ENCODE results near the gene BRD9. TPM values are rescaled to one million over a fixed set of nuclear protein-coding genes. Genes with fewer than 3 reads are reported as not detected.
A peak's percentile ranks its signal among the peaks of the same experiment; 100 is the strongest.
"Not testable (repeated sequence)": the region's sequence is repeated elsewhere in the genome, so short reads cannot be mapped to it uniquely, and the experiment has no call there.

The BRD9 gene
- total and polyA plus RNA-seq, 9 donors = 18.6 to 42.1 (median 32.0) TPM

GRCh38 chr5:929596-929995 is 37.0 kb upstream of the BRD9 start:
- Histone ChIP-seq H3K9me3 (no peaks in the 10 kb centered on the region), H3K27ac (no peak overlapping the region), H3K27me3 (no peaks in the 10 kb centered on the region), H3K36me3 (no peaks in the 10 kb centered on the region), H3K4me3 (no peak overlapping the region), H3K4me1 (ENCODE audit: insufficient read depth) (no peaks in the 10 kb centered on the region)
- intact Hi-C loops (cut with DNase I) = loop anchor here in 1 of 4 donors (10.0 kb wide), 2 partner anchors 205 to 235 kb away; no protein-coding TSS in a partner anchor
- TF ChIP-seq POLR2A (IDR thresholded peaks at IDR 0.05) (no peak), EP300 (IDR thresholded peaks at IDR 0.05) (no peak)
- TF ChIP-seq, protein P1, sequence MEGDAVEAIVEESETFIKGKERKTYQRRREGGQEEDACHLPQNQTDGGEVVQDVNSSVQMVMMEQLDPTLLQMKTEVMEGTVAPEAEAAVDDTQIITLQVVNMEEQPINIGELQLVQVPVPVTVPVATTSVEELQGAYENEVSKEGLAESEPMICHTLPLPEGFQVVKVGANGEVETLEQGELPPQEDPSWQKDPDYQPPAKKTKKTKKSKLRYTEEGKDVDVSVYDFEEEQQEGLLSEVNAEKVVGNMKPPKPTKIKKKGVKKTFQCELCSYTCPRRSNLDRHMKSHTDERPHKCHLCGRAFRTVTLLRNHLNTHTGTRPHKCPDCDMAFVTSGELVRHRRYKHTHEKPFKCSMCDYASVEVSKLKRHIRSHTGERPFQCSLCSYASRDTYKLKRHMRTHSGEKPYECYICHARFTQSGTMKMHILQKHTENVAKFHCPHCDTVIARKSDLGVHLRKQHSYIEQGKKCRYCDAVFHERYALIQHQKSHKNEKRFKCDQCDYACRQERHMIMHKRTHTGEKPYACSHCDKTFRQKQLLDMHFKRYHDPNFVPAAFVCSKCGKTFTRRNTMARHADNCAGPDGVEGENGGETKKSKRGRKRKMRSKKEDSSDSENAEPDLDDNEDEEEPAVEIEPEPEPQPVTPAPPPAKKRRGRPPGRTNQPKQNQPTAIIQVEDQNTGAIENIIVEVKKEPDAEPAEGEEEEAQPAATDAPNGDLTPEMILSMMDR (IDR thresholded peaks at IDR 0.05) = no peak
- peak in 1 of 5 donors; percentile 3 for DNase-seq

DNA sequence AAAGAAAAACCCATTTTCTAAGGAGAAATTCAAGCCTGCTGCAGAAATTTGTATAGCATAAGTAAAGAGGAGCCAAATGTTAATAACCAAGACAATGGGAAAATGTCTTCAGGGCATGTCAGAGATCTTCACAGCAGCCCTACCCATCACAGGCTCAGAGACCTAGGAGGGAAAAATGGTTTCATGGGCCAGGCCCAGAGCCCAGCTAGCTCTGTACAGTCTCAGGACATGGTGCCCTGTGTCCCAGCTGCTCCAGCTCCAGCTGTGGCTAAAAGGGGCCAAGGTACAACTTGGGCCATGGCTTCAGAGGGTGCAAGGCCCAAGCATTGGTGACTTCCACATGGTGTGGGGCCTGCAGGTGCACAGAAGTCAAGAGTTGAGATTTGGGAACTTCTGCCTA is 36.6 kb upstream of the BRD9 start:
- H3K4me1 ChIP-seq (ENCODE audit: insufficient read depth); H3K4me3 ChIP-seq; H3K36me3 ChIP-seq; H3K9me3 ChIP-seq; H3K27ac ChIP-seq; H3K27me3 ChIP-seq: not testable (repeated sequence)
- peak in 2 of 5 donors; percentile 1 to 9 for DNase-seq
- intact Hi-C loops (cut with DNase I) = loop anchor here in 1 of 4 donors (10.0 kb wide), 2 partner anchors 206 to 236 kb away; no protein-coding TSS in a partner anchor

GRCh38 chr5:927172-928015 is 34.8 kb upstream of the BRD9 start:
- intact Hi-C loops (cut with DNase I) = loop anchor here in 1 of 4 donors (10.0 kb wide), 2 partner anchors 207 to 237 kb away; no protein-coding TSS in a partner anchor
- TF ChIP-seq EP300 (IDR thresholded peaks at IDR 0.05) (no peak), POLR2A (IDR thresholded peaks at IDR 0.05) (no peak)
- TF ChIP-seq, protein P1 (IDR thresholded peaks at IDR 0.05) = no peak
- H3K27ac ChIP-seq = no peak overlapping the region
- H3K4me3 ChIP-seq = no peak overlapping the region
- no peaks in the 10 kb centered on the region for H3K4me1 ChIP-seq (ENCODE audit: insufficient read depth)
- H3K9me3 ChIP-seq = no peaks in the 10 kb centered on the region
- WGBS, 3 donors = 73 to 88% (median 80%) methylated on average over 19 to 30 of the region's 30 CpGs
- no peaks in the 10 kb centered on the region for H3K36me3 ChIP-seq
- peak in 1 of 5 donors; percentile 30 for DNase-seq
- no peaks in the 10 kb centered on the region for H3K27me3 ChIP-seq

GRCh38 chr5:926417-927171 is 34.0 kb upstream of the BRD9 start:
- Histone ChIP-seq H3K27ac (no peak overlapping the region), H3K4me3 (no peak overlapping the region), H3K36me3 (no peaks in the 10 kb centered on the region), H3K9me3 (no peaks in the 10 kb centered on the region), H3K27me3 (no peaks in the 10 kb centered on the region), H3K4me1 (ENCODE audit: insufficient read depth) (no peaks in the 10 kb centered on the region)
- 2 to 5% (median 3%) methylated on average over 51 to 65 of the region's 65 CpGs for WGBS, 3 donors
- no peak for TF ChIP-seq EP300 (IDR thresholded peaks at IDR 0.05)
- TF ChIP-seq POLR2A (IDR thresholded peaks at IDR 0.05) = no peak
- TF ChIP-seq, protein P1 (IDR thresholded peaks at IDR 0.05) = no peak
- peak in 2 of 5 donors; percentile 40 to 57 for DNase-seq
- intact Hi-C loops (cut with DNase I) = loop anchor here in 1 of 4 donors (10.0 kb wide), 2 partner anchors 208 to 238 kb away; no protein-coding TSS in a partner anchor

Measured in ovary (tissue), 9 donors.